Neural cell (in vitro differentiated cells): ENCODE data around the gene HSPB2. TPM values are rescaled to one million over a fixed set of nuclear protein-coding genes. Genes with fewer than 3 reads are reported as not detected.

Experiments
- H2AFZ ChIP-seq: fragments of 200-600, 300-800 bp; sonication (generic), shearing (Covaris generic); 2 replicates; pipeline ENCODE4 v1.6.0; 2014; ENCODE audit warnings: low read depth, mild to moderate bottlenecking, antibody characterized with exemption, low read length, moderate library complexity
- H3F3A ChIP-seq: fragments of 200-600 bp; shearing (Covaris generic); 2 replicates; pipeline ENCODE4 v1.6.1; 2016; ENCODE audit warnings: mild to moderate bottlenecking, moderate library complexity, mixed read lengths, antibody characterized with exemption, low read length; ENCODE audit not compliant: insufficient read depth, poor library complexity, severe bottlenecking
- H3K27ac ChIP-seq: fragments of 200-600, 300-800 bp; sonication (generic), shearing (Covaris generic); 2 replicates; pipeline ENCODE4 v1.5.1; 2014; ENCODE audit warnings: mild to moderate bottlenecking, low read length, moderate library complexity
- H3K27me3 ChIP-seq: fragments of 300-800, 200-600 bp; sonication (generic), shearing (Covaris generic); 2 replicates; pipeline ENCODE4 v1.6.0; 2014; ENCODE audit warnings: mild to moderate bottlenecking, low read depth, low read length, moderate library complexity; ENCODE audit not compliant: insufficient read depth
- H3K36me3 ChIP-seq: fragments of 300-800, 200-600 bp; sonication (generic), shearing (Covaris generic); 2 replicates; pipeline ENCODE4 v1.5.1; 2014; ENCODE audit warnings: mild to moderate bottlenecking, antibody characterized with exemption, low read length, moderate library complexity; ENCODE audit not compliant: insufficient read depth
- H3K4me2 ChIP-seq: fragments of 300-800, 200-600 bp; sonication (generic), shearing (Covaris generic); 2 replicates; pipeline ENCODE4 v1.6.0; 2014; ENCODE audit warnings: mild to moderate bottlenecking, low read length
- H3K4me3 ChIP-seq: fragments of 300-800, 200-600 bp; sonication (generic), shearing (Covaris generic); 2 replicates; pipeline ENCODE4 v1.5.1; 2014; ENCODE audit warnings: mild to moderate bottlenecking, low read length, moderate library complexity
- H3K79me2 ChIP-seq: fragments of 200-600 bp; shearing (Covaris generic); replicated peaks from 2 replicates; pipeline ENCODE4 v1.6.0; 2014; ENCODE audit warnings: mild to moderate bottlenecking, low read length, moderate library complexity; ENCODE audit not compliant: insufficient read depth
- H3K9ac ChIP-seq: fragments of 300-800, 200-600 bp; sonication (generic), shearing (Covaris generic); 2 replicates; pipeline ENCODE4 v1.6.1; 2016; ENCODE audit warnings: mild to moderate bottlenecking, low read length, mixed read lengths
- H3K9me2 ChIP-seq: fragments of 200-600 bp; shearing (Covaris generic); 2 replicates; pipeline ENCODE4 v1.6.1; 2016; ENCODE audit warnings: mild to moderate bottlenecking, low read length, mixed read lengths; ENCODE audit not compliant: insufficient read depth
- H3K9me3 ChIP-seq: fragments of 200-600, 300-800 bp; sonication (generic), shearing (Covaris generic); 2 replicates; pipeline ENCODE4 v1.6.1; 2016; ENCODE audit warnings: mild to moderate bottlenecking, mixed run types, low read length, moderate library complexity, mixed read lengths
- H4K20me1 ChIP-seq: fragments of 200-600 bp; shearing (Covaris generic); 2 replicates; pipeline ENCODE4 v1.6.1; 2016; ENCODE audit warnings: mild to moderate bottlenecking, mixed run types; ENCODE audit not compliant: insufficient read depth
- CTCF ChIP-seq: fragments of 450-650 bp; IDR thresholded peaks from 2 replicates; pipeline ENCODE4 v1.5.1; 2014; ENCODE audit warnings: antibody characterized with exemption, mild to moderate bottlenecking, moderate library complexity; ENCODE audit not compliant: poor library complexity, severe bottlenecking
- EP300 ChIP-seq: fragments of 450-650 bp; conservative IDR thresholded peaks from 2 replicates; pipeline ENCODE4 v1.6.1; 2014; ENCODE audit warnings: antibody characterized with exemption, mild to moderate bottlenecking, moderate library complexity; ENCODE audit not compliant: poor library complexity, severe bottlenecking
- EZH2 ChIP-seq: fragments of 200-600, 300-800 bp; shearing (Covaris generic), sonication (generic); IDR thresholded peaks from 2 replicates; pipeline ENCODE4 v1.6.1; 2014; ENCODE audit warnings: antibody characterized with exemption, low read length, borderline replicate concordance, mild to moderate bottlenecking; ENCODE audit not compliant: insufficient read depth, poor library complexity, severe bottlenecking
- MXI1 ChIP-seq: fragments of 450-650 bp; conservative IDR thresholded peaks from 2 replicates; pipeline ENCODE4 v1.6.1; 2014; ENCODE audit warnings: antibody characterized with exemption, mild to moderate bottlenecking; ENCODE audit not compliant: poor library complexity, severe bottlenecking
- POLR2AphosphoS5 ChIP-seq: IDR thresholded peaks from 2 replicates; pipeline ENCODE4 v1.6.1; 2012
- RAD21 ChIP-seq: fragments of 450-650 bp; conservative IDR thresholded peaks from 2 replicates; pipeline ENCODE4 v1.6.1; 2014; ENCODE audit warnings: antibody characterized with exemption, mild to moderate bottlenecking, moderate library complexity
- REST ChIP-seq: IDR thresholded peaks from 2 replicates; pipeline ENCODE4 v1.6.1; 2012; ENCODE audit warnings: borderline replicate concordance
- SMC3 ChIP-seq: fragments of 450-650 bp; conservative IDR thresholded peaks from 2 replicates; pipeline ENCODE4 v1.6.1; 2014; ENCODE audit warnings: antibody characterized with exemption, mild to moderate bottlenecking, moderate library complexity; ENCODE audit not compliant: poor library complexity
- TAF1 ChIP-seq: IDR thresholded peaks from 2 replicates; pipeline ENCODE4 v1.6.1; 2012; ENCODE audit warnings: low read depth
- polyA plus RNA-seq: library from polyadenylated mRNA; depleted of rRNA; stranded (reverse); fragments of >200 nt; gene quantifications from 2 replicates; pipeline ENCODE4 v1.2.3, GENCODE V29; 2014

HSPB2 gene
- polyA plus RNA-seq, 1 donor from 2014 or later, result not detected

GRCh38 chr11:111949519-111950426 is 37.2 kb downstream of the HSPB2 start:
- H4K20me1 ChIP-seq, result no peaks in the 10 kb centered on the region
- TF ChIP-seq MXI1 (no peak), SMC3 (no peak), REST (no peak), EZH2 (no peak), TAF1 (no peak), CTCF (no peak), POLR2AphosphoS5 (no peak), RAD21 (no peak), EP300 (no peak)
- H2AFZ ChIP-seq, result no peak overlapping the region
- no peaks in the 10 kb centered on the region for H3K27me3 ChIP-seq
- H3K4me3 ChIP-seq, result no peak overlapping the region
- H3K27ac ChIP-seq, result no peak overlapping the region
- H3K79me2 ChIP-seq, result peaks cover 7% of the 10 kb centered on the region
- no peaks in the 10 kb centered on the region for H3K9me3 ChIP-seq
- no peak overlapping the region for H3K9ac ChIP-seq
- H3K9me2 ChIP-seq, result no peaks in the 10 kb centered on the region
- no peaks in the 10 kb centered on the region for H3K36me3 ChIP-seq
- no peaks in the 10 kb centered on the region for H3F3A ChIP-seq
- no peak overlapping the region for H3K4me2 ChIP-seq

- no peaks in the 10 kb centered on the region for H3K9me3 ChIP-seq
These were observed 39.0 kb downstream of the HSPB2 start for GRCh38 chr11:111951565-111951964.

More at GRCh38 chr11:111951565-111951964, 39.0 kb downstream of the HSPB2 start:
- H3K9ac ChIP-seq, result no peak overlapping the region
- H2AFZ ChIP-seq, result no peak overlapping the region
- no peaks in the 10 kb centered on the region for H3K36me3 ChIP-seq
- no peaks in the 10 kb centered on the region for H3F3A ChIP-seq
- H3K27ac ChIP-seq, result no peak overlapping the region
- H3K4me3 ChIP-seq, result no peak overlapping the region
- TF ChIP-seq POLR2AphosphoS5, result no peak
- TF ChIP-seq MXI1, result no peak
- TF ChIP-seq REST, result no peak
- no peak for TF ChIP-seq RAD21
- no peak for TF ChIP-seq SMC3
- TF ChIP-seq EP300, result no peak
- no peaks in the 10 kb centered on the region for H4K20me1 ChIP-seq
- H3K27me3 ChIP-seq, result no peaks in the 10 kb centered on the region
- no peaks in the 10 kb centered on the region for H3K9me2 ChIP-seq
- H3K4me2 ChIP-seq, result no peak overlapping the region
- peaks cover 7% of the 10 kb centered on the region for H3K79me2 ChIP-seq
